ENCODE results near the gene EYA4. TPM values are rescaled to one million over a fixed set of nuclear protein-coding genes. Genes with fewer than 3 reads are reported as not detected.

The EYA4 gene
- total RNA-seq, 1 donor from 2014 or later, result 31.4 TPM

GRCh38 chr6:133456944-133457343 lies 215.8 kb downstream of the EYA4 start:
- no peak for DNase-seq

- DNase-seq, result peak; percentile 62
Observed at GRCh38 chr6:133460101-133460500, 218.9 kb downstream of the EYA4 start.

DNA sequence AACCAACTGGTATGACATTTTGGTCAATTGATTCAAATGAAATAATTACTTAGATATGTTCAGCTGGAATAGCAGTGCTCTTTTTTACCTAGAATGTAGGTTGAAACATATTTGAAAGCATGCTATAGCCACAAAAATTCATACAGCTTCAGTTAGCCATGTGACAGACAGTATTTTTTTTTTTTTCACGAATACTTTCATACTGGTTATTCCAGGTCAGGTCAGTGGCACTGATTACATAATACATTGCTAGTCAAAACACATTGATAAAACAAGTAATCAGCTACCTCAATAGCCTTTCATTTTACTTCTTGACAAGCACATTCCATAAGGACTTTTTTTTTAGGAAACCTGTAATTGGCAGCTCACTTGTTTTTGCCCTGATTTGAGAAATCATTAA lies 222.6 kb downstream of the EYA4 start:
- DNase-seq, result no peak

GRCh38 chr6:133466680-133467079 lies 225.5 kb downstream of the EYA4 start:
- no peak for DNase-seq

DNA sequence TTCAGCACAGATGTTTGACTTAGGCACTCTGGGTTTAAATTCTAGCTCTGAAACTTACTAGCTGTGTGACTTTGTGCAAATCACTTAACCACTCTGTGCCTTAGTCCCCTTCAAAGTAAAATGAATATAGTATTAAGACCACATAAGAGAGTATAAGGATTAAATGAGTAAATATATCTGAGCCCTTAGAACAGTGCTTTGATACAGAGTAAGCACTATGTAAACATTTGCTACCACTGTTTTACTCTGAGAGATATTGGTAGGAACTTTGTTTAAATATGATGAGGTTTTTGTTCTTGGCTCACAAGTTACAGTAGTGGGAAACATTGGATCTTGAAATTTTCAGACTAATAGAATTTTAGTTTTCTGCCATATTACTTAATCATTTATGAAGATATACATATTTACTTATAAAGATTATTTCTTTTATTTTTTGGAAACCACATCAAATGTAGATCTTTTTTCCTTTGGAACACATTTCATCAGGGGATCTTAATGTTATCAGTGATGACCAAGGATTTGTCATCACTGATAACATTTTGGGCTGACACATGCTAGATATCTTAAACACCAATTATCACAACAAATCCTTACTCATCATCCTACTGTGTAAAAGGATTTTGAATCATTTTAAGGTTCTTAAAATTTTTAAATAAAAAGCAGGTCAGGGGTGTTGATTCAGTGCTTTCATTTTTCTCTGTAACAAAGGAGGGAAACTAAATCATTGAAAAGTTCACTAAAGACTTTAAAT lies 226.2 kb downstream of the EYA4 start:
- DNase-seq, result no peak

DNA sequence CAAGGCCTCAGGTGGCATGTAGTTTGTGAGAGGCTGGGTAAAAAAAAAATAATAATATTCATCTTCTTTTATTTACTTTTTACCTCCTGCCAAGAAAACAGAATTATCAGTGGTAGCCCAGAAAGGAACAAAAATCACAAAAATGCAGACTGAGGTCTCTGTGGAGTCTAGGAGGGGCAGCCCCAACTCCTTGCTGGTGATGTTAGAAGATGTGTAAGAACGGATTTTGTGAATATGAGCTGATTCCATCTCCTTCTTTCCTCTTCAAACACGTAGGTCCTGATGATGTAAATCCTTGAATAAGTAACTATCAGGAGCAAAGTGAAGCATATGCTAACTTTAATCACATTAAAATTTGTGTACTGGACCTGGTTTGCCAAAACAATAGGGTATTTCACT lies 226.8 kb downstream of the EYA4 start:
- DNase-seq, result no peak

DNA sequence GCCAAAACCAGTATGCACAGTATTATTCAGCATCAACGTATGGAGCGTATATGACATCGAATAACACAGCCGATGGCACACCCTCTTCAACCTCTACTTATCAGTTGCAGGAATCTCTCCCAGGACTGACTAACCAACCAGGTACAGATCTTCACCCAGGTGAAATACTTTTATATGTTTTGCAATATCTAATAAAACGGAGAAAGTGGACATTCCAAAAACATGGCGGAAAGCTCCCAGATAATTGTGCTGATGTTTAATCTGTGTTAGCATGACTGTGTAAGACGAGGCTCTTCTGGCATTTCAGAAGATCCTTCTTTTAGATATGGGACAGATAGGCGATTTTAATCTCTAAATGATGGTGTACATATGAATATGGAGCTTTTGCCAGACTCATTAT lies 227.4 kb downstream of the EYA4 start:
- DNase-seq, result no peak

GRCh38 chr6:133474516-133474915 lies 233.4 kb downstream of the EYA4 start:
- DNase-seq, result no peak

GRCh38 chr6:133478673-133479072 lies 237.5 kb downstream of the EYA4 start:
- DNase-seq, result no peak

DNA sequence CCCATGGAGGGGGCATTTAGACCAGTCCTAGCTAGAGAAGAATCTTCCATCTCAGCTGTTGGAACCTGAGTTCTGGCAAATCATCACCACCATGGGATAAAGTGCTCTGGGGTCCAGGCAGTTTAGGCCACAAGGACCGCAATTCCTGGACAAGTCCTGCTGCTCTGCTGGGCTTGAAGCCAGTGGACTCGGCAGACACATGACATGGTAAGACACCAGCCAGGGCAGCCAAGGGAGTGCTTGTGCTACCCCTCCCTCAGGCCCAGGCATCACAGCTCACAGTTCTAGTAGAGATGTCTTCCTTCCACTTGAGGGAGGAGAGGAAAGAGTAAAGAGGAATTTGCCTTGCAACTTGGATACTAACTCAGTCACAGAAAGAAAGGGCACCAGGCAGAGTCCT lies 246.0 kb downstream of the EYA4 start:
- no peak for DNase-seq

DNA sequence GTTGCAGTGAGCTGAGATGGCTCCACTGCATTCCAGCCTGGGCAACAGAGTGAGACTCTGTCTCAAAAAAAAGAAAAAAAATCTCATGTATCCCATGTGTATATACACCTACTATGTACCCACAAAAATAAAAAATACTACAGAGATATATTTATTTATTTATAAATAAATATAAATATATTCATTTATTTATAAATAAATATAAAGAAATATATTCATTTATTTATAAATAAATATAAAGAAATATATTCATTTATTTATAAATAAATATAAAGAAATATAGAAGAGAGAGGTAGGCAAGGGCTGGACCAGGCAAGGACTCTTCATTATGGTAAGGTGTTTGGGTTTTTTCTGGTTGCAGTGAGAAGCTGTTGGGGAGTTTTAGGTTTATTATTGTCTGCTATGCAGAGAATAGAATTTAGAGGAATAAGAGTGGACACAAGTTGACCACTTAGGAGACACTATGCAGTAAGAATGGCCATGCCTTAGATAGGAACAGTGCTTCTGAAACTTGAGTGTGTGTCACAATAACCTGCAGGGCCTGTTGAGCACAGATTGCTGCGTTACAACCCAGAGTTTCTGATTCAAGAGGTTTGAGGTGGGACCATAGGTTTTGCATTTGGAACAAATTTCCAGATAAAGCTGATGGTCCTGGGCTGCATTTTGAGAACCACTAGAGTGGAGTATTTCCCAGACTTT lies 254.2 kb downstream of the EYA4 start:
- DNase-seq, result no peak

GRCh38 chr6:133499662-133500061 lies 258.5 kb downstream of the EYA4 start:
- DNase-seq, result peak; percentile 24

GRCh38 chr6:133501675-133502270 lies 260.6 kb downstream of the EYA4 start:
- DNase-seq, result peak; percentile 30

GRCh38 chr6:133502441-133503335 lies 261.5 kb downstream of the EYA4 start:
- DNase-seq, result peak; percentile 80

DNA sequence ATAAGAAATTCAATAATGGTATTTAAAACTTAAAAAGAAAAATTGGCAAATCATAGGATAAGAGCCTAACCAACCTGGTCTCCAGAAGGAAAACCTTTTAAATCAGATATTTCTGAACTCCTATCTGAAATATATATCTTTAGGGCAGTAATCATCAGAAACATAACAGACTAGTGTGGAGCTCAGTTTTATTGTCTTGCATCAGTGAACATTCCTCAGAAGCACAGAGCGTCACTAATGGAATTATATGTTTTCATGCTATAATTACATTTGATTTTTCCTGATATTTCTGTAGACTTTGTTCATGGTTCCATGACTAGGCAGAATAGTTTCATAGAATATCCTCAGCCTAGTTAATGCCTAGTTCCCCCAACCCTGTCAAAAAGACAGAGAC lies 262.2 kb downstream of the EYA4 start:
- peak; percentile 57 for DNase-seq

GRCh38 chr6:133504158-133504557 lies 263.0 kb downstream of the EYA4 start:
- no peak for DNase-seq

DNA sequence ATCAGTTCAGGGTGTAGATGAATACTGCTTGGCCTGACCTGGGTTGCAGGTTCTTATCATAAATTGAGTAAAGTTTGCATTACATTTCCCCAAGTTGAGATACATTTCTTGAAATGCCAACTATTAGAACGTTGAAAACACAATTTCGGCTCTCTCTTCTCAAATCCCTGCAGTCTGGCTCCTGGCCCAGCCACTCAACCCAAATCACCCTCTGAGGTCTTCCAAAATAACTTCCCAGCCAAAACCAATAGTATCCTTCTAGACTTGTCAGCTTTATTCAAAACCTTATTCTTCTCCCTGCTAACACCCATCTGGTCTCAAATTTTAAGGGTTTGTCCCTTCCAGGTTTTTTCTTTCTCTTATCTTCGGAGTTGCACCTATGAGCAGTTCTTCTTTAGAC lies 263.6 kb downstream of the EYA4 start:
- peak; percentile 48 for DNase-seq

DNA sequence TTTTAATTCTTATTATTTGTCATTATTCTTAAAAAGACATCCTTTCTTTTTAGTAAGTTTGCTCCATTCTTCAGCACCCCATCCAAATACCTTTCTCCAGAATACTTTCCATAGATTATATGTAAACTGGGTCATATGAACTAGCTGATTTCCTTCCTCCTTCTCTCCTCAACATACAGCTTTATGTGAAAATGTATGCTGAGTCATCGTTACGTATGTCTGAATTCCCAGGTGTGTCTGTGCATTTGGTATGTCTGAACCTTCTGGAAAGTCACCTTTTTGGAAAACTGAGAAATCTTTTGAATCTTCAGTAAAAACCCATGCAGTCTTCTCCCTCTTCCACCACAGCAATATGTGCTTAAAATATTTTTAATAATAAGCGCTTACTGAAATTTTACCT lies 264.5 kb downstream of the EYA4 start:
- no peak for DNase-seq

- peak; percentile 77 for DNase-seq
Observed at GRCh38 chr6:133512410-133513016, 271.4 kb downstream of the EYA4 start.

DNA sequence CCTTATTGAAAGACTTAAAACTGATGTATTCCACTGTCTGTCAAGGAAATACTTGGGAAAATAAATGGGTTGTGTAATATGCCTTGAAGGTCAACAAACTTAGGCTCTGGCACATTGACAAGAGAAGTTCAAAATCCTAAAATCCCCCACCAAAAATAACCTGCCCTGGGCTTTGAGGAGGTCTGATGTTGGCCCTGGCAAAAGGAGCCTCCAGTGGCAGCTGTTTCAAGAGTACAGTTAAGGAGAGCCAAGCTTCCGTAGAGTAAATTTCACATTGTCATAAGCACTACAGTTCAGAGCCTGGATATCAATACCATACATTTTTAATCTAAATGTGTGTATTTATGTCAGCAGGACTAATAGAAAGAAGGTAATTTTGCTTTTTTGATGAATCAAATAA lies 282.7 kb downstream of the EYA4 start:
- DNase-seq, result peak; percentile 46

- DNase-seq, result no peak
Observed at GRCh38 chr6:133526436-133526835, 285.3 kb downstream of the EYA4 start.

DNA sequence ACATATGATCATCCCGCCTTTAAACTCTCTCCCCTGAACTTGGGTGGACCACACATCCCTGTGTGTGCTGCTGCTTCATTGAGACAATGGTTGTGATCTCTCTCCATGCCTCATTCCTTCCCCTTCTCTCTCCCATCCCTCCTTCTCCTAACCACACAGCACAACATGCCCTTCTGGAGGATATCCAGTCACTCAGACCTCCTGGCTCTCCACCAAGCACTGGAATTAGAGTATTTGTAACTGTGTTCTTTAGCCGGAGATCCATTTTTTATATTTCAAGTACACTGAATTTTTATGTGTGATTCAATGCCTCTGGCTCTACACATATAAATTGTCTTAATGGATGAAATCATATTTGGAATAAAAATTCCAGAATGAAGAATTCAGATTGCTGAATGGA lies 287.4 kb downstream of the EYA4 start:
- no peak for DNase-seq

All from tongue (tissue), 2 donors.